Mesangial cell (primary cell): Measurements from ENCODE around the gene AQP5. TPM values are rescaled to one million over a fixed set of nuclear protein-coding genes. Genes with fewer than 3 reads are reported as not detected.

Experiments used
- total RNA-seq: library from RNA; depleted of rRNA; stranded (reverse); fragments of >200 nt; gene quantifications from 2 replicates; pipeline ENCODE4 v1.2.3, GENCODE V29; 2015

The AQP5 gene
- total RNA-seq, result 0.13 TPM in 1 of 2 replicates, not detected in the other

GRCh38 chr12:49961111-49961922 is at the start of gene AQP5:
AQP5 (plus strand) TSS chr12:49961872; CDS start chr12:49962018, 146 bp downstream.

GRCh38 chr12:49950273-49951251 is 11.1 kb upstream of the AQP5 start, which contains the start of gene AQP2:
AQP2 (plus strand) TSS chr12:49950737; CDS start chr12:49950831, 94 bp downstream.

GRCh38 chr12:49972641-49973360 is 11.1 kb downstream of the AQP5 start, which contains the start of gene AQP6:
AQP6 (plus strand) TSS chr12:49972947; CDS start chr12:49973174, 227 bp downstream.

Other genes starting within 250 kb of the AQP5 start
- 303 and 380 TPM in 2 replicates for gene TMBIM6, start 220.3 kb upstream of the AQP5 start, total RNA-seq
- 19.9 and 36.0 TPM in 2 replicates for gene NCKAP5L, start 133.5 kb upstream of the AQP5 start, total RNA-seq
- 0.98 and 1.9 TPM in 2 replicates for gene BCDIN3D, start 118.8 kb upstream of the AQP5 start, total RNA-seq
- 0.13 TPM in 1 of 2 replicates, not detected in the other for gene FAIM2, start 58.0 kb upstream of the AQP5 start, total RNA-seq
- gene AQP2, start 11.1 kb upstream of the AQP5 start, total RNA-seq, result not detected in 2 replicates
- under 0.01 TPM in 1 of 2 replicates, not detected in the other for gene AQP6, start 11.1 kb downstream of the AQP5 start, total RNA-seq
- 10.0 and 93.7 TPM in 2 replicates for gene RACGAP1, start 63.6 kb downstream of the AQP5 start, total RNA-seq
- 2.6 and 4.8 TPM in 2 replicates for gene ASIC1, start 95.7 kb downstream of the AQP5 start, total RNA-seq
- 99.4 and 144 TPM in 2 replicates for gene SMARCD1, start 123.5 kb downstream of the AQP5 start, total RNA-seq
- gene GPD1, start 142.1 kb downstream of the AQP5 start, total RNA-seq, result 0.25 and 0.33 TPM in 2 replicates
- 47.1 and 73.1 TPM in 2 replicates for gene COX14, start 150.4 kb downstream of the AQP5 start, total RNA-seq
- gene CERS5, start 205.5 kb downstream of the AQP5 start, total RNA-seq, result 30.5 and 38.8 TPM in 2 replicates